HCT116 (cell line): Measurements from ENCODE around the gene RBM4B. TPM values are rescaled to one million over a fixed set of nuclear protein-coding genes. Genes with fewer than 3 reads are reported as not detected.

Experiments used
- ATAC-seq: fragments of 200-7000 bp; cut with Tn5 transposase; 2 replicates; pipeline ENCODE4 v1.9.1; 2020; ENCODE audit warnings: mild to moderate bottlenecking, moderate library complexity
- BruUV-seq: library from RNA; stranded (reverse); fragments of 400-500 nt; replicated peaks from 2 replicates; lab custom pipeline; 2021; lab: Mats Ljungman, UMichigan
- CTCF ChIA-PET: fragments of 300-600 bp; sonication (Branson Sonifier 250); formaldehyde crosslinking; loops from one replicate; lab custom pipeline; 2021; ENCODE audit warnings: antibody characterized with exemption; lab: Charles Lee
- POLR2A ChIA-PET: fragments of 300-600, 350-600 bp; sonication (Branson Sonifier 250); formaldehyde crosslinking; loops from one replicate; lab custom pipeline; 2021; ENCODE audit warnings: antibody characterized with exemption; lab: Charles Lee
- RAD21 ChIA-PET, 2 experiments: fragments of 300-600 bp; sonication (Branson Sonifier 250); formaldehyde crosslinking; loops; one replicate each; lab custom pipeline; 2023; ENCODE audit warnings: low total read pairs in 2 of 2; ENCODE audit not compliant: uncharacterized antibody in 2 of 2, unreplicated experiment in 2 of 2, low non-redundant PET in 1 of 2; lab: Charles Lee
- DNase-seq: peaks from one replicate; pipeline ENCODE4 v3.0.0-alpha.2; 2010; ENCODE audit warnings: low read depth, low spot score
- H2AFZ ChIP-seq: fragments of 200-600 bp; shearing (Covaris generic), sonication (generic); 2 replicates; pipeline ENCODE4 v1.6.1; 2017; ENCODE audit warnings: low read depth, mixed run types, mixed read lengths, antibody characterized with exemption, low read length; ENCODE audit not compliant: poor library complexity, severe bottlenecking
- H3K27ac ChIP-seq: 2 replicates; pipeline ENCODE4 v1.5.1; 2012; ENCODE audit warnings: low read depth, low read length
- H3K27me3 ChIP-seq: fragments of 200-600 bp; sonication (generic); 2 replicates; pipeline ENCODE4 v1.6.1; 2016; ENCODE audit warnings: mixed run types, low read length, mixed read lengths; ENCODE audit not compliant: insufficient read depth
- H3K36me3 ChIP-seq, 2 experiments: fragments of 200-500 bp in 1 of 2; fragments of 200-600 bp in 1 of 2; sonication (Bioruptor generic) in 1 of 2; sonication (generic) in 1 of 2; 2 replicates each; pipeline versions ENCODE4 v1.5.1 to v1.6.1; 2014 to 2016; ENCODE audit warnings: low read length in 2 of 2, inconsistent platforms in 1 of 2, mixed read lengths in 1 of 2, mixed run types in 1 of 2; ENCODE audit not compliant: insufficient read depth in 2 of 2, control insufficient read depth in 1 of 2
- H3K4me1 ChIP-seq, 2 experiments: fragments of 200-600 bp in 1 of 2; sonication (generic) in 1 of 2; 2 replicates each; pipeline versions ENCODE4 v1.5.1 to v1.6.1; 2012 to 2017; ENCODE audit warnings: low read length in 2 of 2, inconsistent platforms in 1 of 2, mild to moderate bottlenecking in 1 of 2, mixed read lengths in 1 of 2, mixed run types in 1 of 2, moderate library complexity in 1 of 2; ENCODE audit not compliant: insufficient read depth in 2 of 2, control insufficient read depth in 1 of 2
- H3K4me2 ChIP-seq: fragments of 200-600 bp; sonication (generic); 2 replicates; pipeline ENCODE4 v1.6.1; 2017; ENCODE audit warnings: mixed run types, low read length, mixed read lengths
- H3K4me3 ChIP-seq, 2 experiments: fragments of 200-600 bp in 1 of 2; sonication (generic) in 1 of 2; replicated peaks in 1 of 2; 2 replicates each; pipeline ENCODE4 v1.5.1; 2011 to 2016; ENCODE audit warnings: low read length in 2 of 2, control low read depth in 1 of 2, low read depth in 1 of 2, mild to moderate bottlenecking in 1 of 2, mixed read lengths in 1 of 2, mixed run types in 1 of 2
- H3K79me2 ChIP-seq: fragments of 200-600 bp; sonication (generic); 2 replicates; pipeline ENCODE4 v1.6.1; 2017; ENCODE audit warnings: mild to moderate bottlenecking, mixed run types, low read length, moderate library complexity, mixed read lengths; ENCODE audit not compliant: insufficient read depth
- H3K9ac ChIP-seq: fragments of 200-600 bp; sonication (generic); 2 replicates; pipeline ENCODE4 v1.6.1; 2016; ENCODE audit warnings: low read length, mixed read lengths
- H3K9me2 ChIP-seq: fragments of 200-600 bp; sonication (generic), shearing (Covaris generic); 2 replicates; pipeline ENCODE4 v1.6.1; 2017; ENCODE audit warnings: mixed run types, mild to moderate bottlenecking, moderate library complexity; ENCODE audit not compliant: insufficient read depth
- H3K9me3 ChIP-seq, 2 experiments: fragments of 200-500 bp in 1 of 2; fragments of 200-600 bp in 1 of 2; sonication (Bioruptor generic) in 1 of 2; sonication (generic) in 1 of 2; 2 replicates each; pipeline ENCODE4 v1.6.1; 2014 to 2017; ENCODE audit warnings: low read length in 2 of 2, mixed read lengths in 2 of 2, inconsistent platforms in 1 of 2, low read depth in 1 of 2, mild to moderate bottlenecking in 1 of 2, mixed run types in 1 of 2, moderate library complexity in 1 of 2; ENCODE audit not compliant: control insufficient read depth in 1 of 2, insufficient read depth in 1 of 2
- H4K20me1 ChIP-seq: fragments of 200-600 bp; sonication (generic), shearing (Covaris generic); 2 replicates; pipeline ENCODE4 v1.6.1; 2017; ENCODE audit warnings: mixed run types, mild to moderate bottlenecking, moderate library complexity; ENCODE audit not compliant: insufficient read depth
- CEBPB ChIP-seq: IDR thresholded peaks from 2 replicates; pipeline ENCODE4 v1.6.1; 2012; ENCODE audit warnings: low read depth
- EGR1 ChIP-seq: IDR thresholded peaks from 2 replicates; pipeline ENCODE4 v1.6.1; 2012; ENCODE audit warnings: low read depth
- JUND ChIP-seq: IDR thresholded peaks from 2 replicates; pipeline ENCODE4 v1.6.1; 2012
- POLR2AphosphoS5 ChIP-seq: IDR thresholded peaks from 2 replicates; pipeline ENCODE4 v1.6.1; 2011; ENCODE audit warnings: mild to moderate bottlenecking, low read depth, low read length, moderate library complexity
- REST ChIP-seq: IDR thresholded peaks from 2 replicates; pipeline ENCODE4 v1.6.1; 2012; ENCODE audit warnings: low read depth
- SIN3A ChIP-seq: IDR thresholded peaks from 2 replicates; pipeline ENCODE4 v1.6.1; 2012; ENCODE audit warnings: low read depth
- SP1 ChIP-seq: IDR thresholded peaks from 2 replicates; pipeline ENCODE4 v1.6.1; 2012; ENCODE audit warnings: low read depth
- TCF7L2 ChIP-seq: IDR thresholded peaks from 2 replicates; pipeline ENCODE4 v1.7.0; 2011; ENCODE audit warnings: borderline replicate concordance, inconsistent platforms; ENCODE audit not compliant: insufficient read depth, insufficient read length; ENCODE audit errors: extremely low read depth
- intact Hi-C: fragments of 100-400 bp; cut with micrococcal nuclease; formaldehyde crosslinking; loops from 2 replicates; pipeline ENCODE4 v1.10.0; 2022
- total RNA-seq: library from RNA; stranded (reverse); gene quantifications from one replicate; pipeline ENCODE4 v1.2.1, GENCODE V29; 2021; ENCODE audit not compliant: unreplicated experiment

The RBM4B gene
- total RNA-seq, 1 experiment from 2014 or later: 18.1 TPM

GRCh38 chr11:66710384-66710930 lies 32.8 kb upstream of the RBM4B start:
- Histone ChIP-seq H3K4me1 (peaks cover 0 to 3% of the 10 kb centered on the region in 2 experiments; a peak in 1 of 4 replicates), H3K9ac (no peak overlapping the region), H3K27ac (no peak overlapping the region), H3K9me3 (no peaks in the 10 kb centered on the region), H3K9me2 (no peaks in the 10 kb centered on the region), H3K27me3 (no peaks in the 10 kb centered on the region), H2AFZ (no peak overlapping the region), H4K20me1 (no peaks in the 10 kb centered on the region), H3K4me2 (no peak overlapping the region), H3K79me2 (no peaks in the 10 kb centered on the region), H3K4me3 (no peak overlapping the region), H3K36me3 (no peaks in the 10 kb centered on the region; a peak in 1 of 4 replicates)
- no TSS peak for BruUV-seq
- DNase-seq: no peak
- POLR2A ChIA-PET: interaction anchor here (1.6 kb wide), 1 partner anchor 13 kb away, joined by 6 read pairs; no protein-coding TSS in a partner anchor
- TF ChIP-seq JUND (no peak), REST (no peak), SIN3A (no peak), EGR1 (no peak), SP1 (no peak), CEBPB (no peak), TCF7L2 (no peak), POLR2AphosphoS5 (no peak)
- intact Hi-C loops: no loop called here
- RAD21 ChIA-PET: no interaction called here
- no peak for ATAC-seq
- CTCF ChIA-PET: no interaction called here
